Astrocyte (in vitro differentiated cells and primary cell): ENCODE results near the gene ZNF827. TPM values are rescaled to one million over a fixed set of nuclear protein-coding genes. Genes with fewer than 3 reads are reported as not detected.
A peak's percentile ranks its signal among the peaks of the same experiment; 100 is the strongest.

Source experiments
- DNase-seq: peaks from one replicate; pipeline ENCODE4 v3.0.0-alpha.2; 2010; ENCODE audit warnings: low read depth
- FAIRE-seq: peaks from 2 replicates; lab custom pipeline; 2011; peaks lifted over from hg19 to GRCh38; lab: Jason Lieb, UNC
- H2AFZ ChIP-seq: 2 replicates; pipeline ENCODE4 v1.6.0; 2012; ENCODE audit warnings: low read depth, low read length, inconsistent platforms
- H3K27ac ChIP-seq: 2 replicates; pipeline ENCODE4 v1.5.1; 2011; ENCODE audit warnings: low read depth, low read length, inconsistent platforms
- H3K27me3 ChIP-seq: 2 replicates; pipeline ENCODE4 v1.6.0; 2011; ENCODE audit warnings: low read length, inconsistent platforms; ENCODE audit not compliant: insufficient read depth
- H3K36me3 ChIP-seq: 2 replicates; pipeline ENCODE4 v1.5.1; 2011; ENCODE audit warnings: low read length, inconsistent platforms; ENCODE audit not compliant: insufficient read depth
- H3K4me1 ChIP-seq: 2 replicates; pipeline ENCODE4 v1.5.1; 2011; ENCODE audit warnings: low read length, inconsistent platforms; ENCODE audit not compliant: insufficient read depth
- H3K4me2 ChIP-seq: 2 replicates; pipeline ENCODE4 v1.6.0; 2012; ENCODE audit warnings: low read length, inconsistent platforms
- H3K4me3 ChIP-seq: 2 replicates; pipeline ENCODE4 v1.5.1; 2011; ENCODE audit warnings: low read depth, mild to moderate bottlenecking, low read length, inconsistent platforms; ENCODE audit not compliant: insufficient read depth
- H3K79me2 ChIP-seq: 2 replicates; pipeline ENCODE4 v1.6.0; 2012; ENCODE audit warnings: mild to moderate bottlenecking, low read length, inconsistent platforms; ENCODE audit not compliant: insufficient read depth
- H3K9ac ChIP-seq: 2 replicates; pipeline ENCODE4 v1.6.0; 2012; ENCODE audit warnings: mild to moderate bottlenecking, low read length, inconsistent platforms
- H3K9me3 ChIP-seq: 2 replicates; pipeline ENCODE4 v1.5.1; 2012; ENCODE audit warnings: low read depth, mild to moderate bottlenecking, low read length, inconsistent platforms; ENCODE audit not compliant: insufficient read depth
- H4K20me1 ChIP-seq: 2 replicates; pipeline ENCODE4 v1.6.0; 2012; ENCODE audit warnings: low read length, inconsistent platforms; ENCODE audit not compliant: insufficient read depth
- H3K27ac Mint-ChIP-seq: one replicate; pipeline ENCODE4 v1.8.0; 2021; ENCODE audit warnings: mild to moderate bottlenecking, mixed read lengths; ENCODE audit not compliant: unreplicated experiment
- H3K27me3 Mint-ChIP-seq: one replicate; pipeline ENCODE4 v1.8.0; 2021; ENCODE audit warnings: low read depth, mixed read lengths; ENCODE audit not compliant: unreplicated experiment
- H3K36me3 Mint-ChIP-seq: one replicate; pipeline ENCODE4 v1.8.0; 2021; ENCODE audit warnings: low read depth, mixed read lengths; ENCODE audit not compliant: unreplicated experiment
- H3K4me1 Mint-ChIP-seq: one replicate; pipeline ENCODE4 v1.8.0; 2021; ENCODE audit warnings: low read depth, mixed read lengths; ENCODE audit not compliant: unreplicated experiment
- H3K4me3 Mint-ChIP-seq: one replicate; pipeline ENCODE4 v1.8.0; 2021; ENCODE audit warnings: mild to moderate bottlenecking, moderate library complexity, mixed read lengths; ENCODE audit not compliant: unreplicated experiment
- H3K9me3 Mint-ChIP-seq: one replicate; pipeline ENCODE4 v1.8.0; 2021; ENCODE audit warnings: mild to moderate bottlenecking, mixed read lengths; ENCODE audit not compliant: unreplicated experiment
- EZH2 ChIP-seq: IDR thresholded peaks from 2 replicates; pipeline ENCODE4 v1.6.1; 2012; ENCODE audit warnings: mild to moderate bottlenecking, low read length, inconsistent platforms; ENCODE audit not compliant: insufficient read depth
- total RNA-seq: library from RNA; stranded (reverse); gene quantifications from 2 replicates; pipeline ENCODE4 v1.2.1, GENCODE V29; 2021
- TF ChIP-seq, protein P1 (sequence below): IDR thresholded peaks from 2 replicates; pipeline ENCODE4 v1.5.1; 2011; ENCODE audit warnings: low read depth, mild to moderate bottlenecking, inconsistent platforms, low read length, moderate library complexity; ENCODE audit not compliant: insufficient read depth

ZNF827 gene
- total RNA-seq, 1 donor from 2014 or later, result 39.7 TPM

DNA sequence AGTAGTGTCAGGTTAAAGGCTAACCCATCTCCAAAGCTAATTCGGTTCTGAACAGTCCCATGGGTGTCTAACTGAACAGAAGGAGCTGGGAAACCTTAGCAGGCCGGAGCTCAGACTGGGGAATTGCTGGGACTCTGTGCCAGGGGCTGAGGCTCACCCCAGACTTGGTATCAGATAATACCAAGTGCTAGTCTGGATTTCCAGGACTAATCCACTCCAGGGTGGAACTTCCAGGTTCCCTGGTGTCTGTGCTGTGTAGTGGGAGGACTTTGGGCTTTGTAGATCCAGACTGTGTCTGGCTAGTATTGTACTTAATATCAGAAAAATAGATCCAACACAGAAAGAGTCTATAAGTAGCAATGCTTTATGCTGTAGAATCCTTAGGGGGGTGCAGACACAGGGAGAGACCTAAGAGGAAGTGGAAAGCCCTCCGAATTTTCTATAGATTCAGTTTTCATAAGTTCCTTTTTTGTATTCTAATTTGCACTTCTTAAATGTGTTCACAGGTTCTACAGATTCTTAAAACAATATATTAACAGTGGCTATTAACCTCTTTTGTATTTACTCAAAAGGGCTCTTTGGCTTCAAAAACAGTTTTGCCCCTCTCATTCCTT is 4.1 kb downstream of the ZNF827 start:
- Histone ChIP-seq H2AFZ (no peak overlapping the region), H3K4me2 (peak overlapping the region; percentile 86), H3K36me3 (no peaks in the 10 kb centered on the region), H3K27me3 (no peaks in the 10 kb centered on the region), H3K9me3 (no peaks in the 10 kb centered on the region), H3K27ac (peak overlapping the region; percentile 5), H3K4me1 (peaks cover 17% of the 10 kb centered on the region), H3K79me2 (peaks cover 75% of the 10 kb centered on the region), H3K4me3 (peak overlapping the region; percentile 79), H3K9ac (peak overlapping the region; percentile 99), H4K20me1 (peaks cover 38% of the 10 kb centered on the region)
- Mint-ChIP-seq H3K4me3 (peak overlapping the region; percentile 95), H3K9me3 (no peaks in the 10 kb centered on the region), H3K27ac (peak overlapping the region; percentile 95), H3K4me1 (peaks cover 44% of the 10 kb centered on the region), H3K36me3 (no peaks in the 10 kb centered on the region), H3K27me3 (no peaks in the 10 kb centered on the region)
- no peak for DNase-seq
- no peak for FAIRE-seq
- no peak for TF ChIP-seq EZH2
- TF ChIP-seq, protein P1, sequence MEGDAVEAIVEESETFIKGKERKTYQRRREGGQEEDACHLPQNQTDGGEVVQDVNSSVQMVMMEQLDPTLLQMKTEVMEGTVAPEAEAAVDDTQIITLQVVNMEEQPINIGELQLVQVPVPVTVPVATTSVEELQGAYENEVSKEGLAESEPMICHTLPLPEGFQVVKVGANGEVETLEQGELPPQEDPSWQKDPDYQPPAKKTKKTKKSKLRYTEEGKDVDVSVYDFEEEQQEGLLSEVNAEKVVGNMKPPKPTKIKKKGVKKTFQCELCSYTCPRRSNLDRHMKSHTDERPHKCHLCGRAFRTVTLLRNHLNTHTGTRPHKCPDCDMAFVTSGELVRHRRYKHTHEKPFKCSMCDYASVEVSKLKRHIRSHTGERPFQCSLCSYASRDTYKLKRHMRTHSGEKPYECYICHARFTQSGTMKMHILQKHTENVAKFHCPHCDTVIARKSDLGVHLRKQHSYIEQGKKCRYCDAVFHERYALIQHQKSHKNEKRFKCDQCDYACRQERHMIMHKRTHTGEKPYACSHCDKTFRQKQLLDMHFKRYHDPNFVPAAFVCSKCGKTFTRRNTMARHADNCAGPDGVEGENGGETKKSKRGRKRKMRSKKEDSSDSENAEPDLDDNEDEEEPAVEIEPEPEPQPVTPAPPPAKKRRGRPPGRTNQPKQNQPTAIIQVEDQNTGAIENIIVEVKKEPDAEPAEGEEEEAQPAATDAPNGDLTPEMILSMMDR, result no peak

DNA sequence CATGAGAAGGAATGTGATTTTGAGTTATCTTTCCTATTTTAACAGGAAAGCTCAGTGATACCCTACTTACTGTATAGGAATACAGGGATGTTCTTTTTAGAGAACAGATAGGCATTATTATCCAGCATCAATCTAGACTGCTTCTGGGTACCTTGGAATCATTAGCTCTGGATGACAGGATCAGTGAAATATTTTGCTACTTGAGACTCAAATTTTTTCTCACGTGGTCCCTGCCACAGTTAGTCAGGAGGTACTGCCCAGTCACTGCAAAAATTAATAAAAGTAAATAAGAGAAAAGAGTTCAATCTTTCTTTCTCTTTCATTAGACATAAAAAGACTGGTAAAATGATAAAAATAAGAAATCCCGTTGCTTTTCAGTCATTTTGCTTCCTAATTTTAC is 5.5 kb downstream of the ZNF827 start:
- no peak overlapping the region for H3K4me2 ChIP-seq
- no peak overlapping the region for H2AFZ ChIP-seq
- no peak overlapping the region for H3K9ac ChIP-seq
- H3K36me3 Mint-ChIP-seq, result no peaks in the 10 kb centered on the region
- H3K27me3 Mint-ChIP-seq, result no peaks in the 10 kb centered on the region
- no peaks in the 10 kb centered on the region for H3K27me3 ChIP-seq
- no peak overlapping the region for H3K4me3 ChIP-seq
- no peaks in the 10 kb centered on the region for H3K9me3 ChIP-seq
- peak overlapping the region; percentile 53 for H3K27ac Mint-ChIP-seq
- peaks cover 8% of the 10 kb centered on the region for H3K4me1 ChIP-seq
- H3K27ac ChIP-seq, result no peak overlapping the region
- H4K20me1 ChIP-seq, result peaks cover 48% of the 10 kb centered on the region
- TF ChIP-seq EZH2, result no peak
- TF ChIP-seq, protein P1, result no peak
- peaks cover 88% of the 10 kb centered on the region for H3K79me2 ChIP-seq
- peaks cover 39% of the 10 kb centered on the region for H3K4me1 Mint-ChIP-seq
- DNase-seq (peak; percentile 51), FAIRE-seq (peak; percentile 9)
- no peak overlapping the region for H3K4me3 Mint-ChIP-seq
- H3K9me3 Mint-ChIP-seq, result no peaks in the 10 kb centered on the region
- no peaks in the 10 kb centered on the region for H3K36me3 ChIP-seq

- H2AFZ ChIP-seq, result no peak overlapping the region
- no peak for TF ChIP-seq EZH2
- TF ChIP-seq, protein P1, result no peak
- DNase-seq (no peak), FAIRE-seq (no peak)
- Mint-ChIP-seq H3K4me3 (no peak overlapping the region), H3K36me3 (no peaks in the 10 kb centered on the region), H3K4me1 (peaks cover 39% of the 10 kb centered on the region), H3K27ac (no peak overlapping the region), H3K27me3 (no peaks in the 10 kb centered on the region), H3K9me3 (no peaks in the 10 kb centered on the region)
- peaks cover 64% of the 10 kb centered on the region for H4K20me1 ChIP-seq
- no peaks in the 10 kb centered on the region for H3K9me3 ChIP-seq
- no peak overlapping the region for H3K9ac ChIP-seq
- no peaks in the 10 kb centered on the region for H3K27me3 ChIP-seq
- no peak overlapping the region for H3K27ac ChIP-seq
- H3K36me3 ChIP-seq, result no peaks in the 10 kb centered on the region
- peaks cover 8% of the 10 kb centered on the region for H3K4me1 ChIP-seq
- H3K4me2 ChIP-seq, result no peak overlapping the region
- peaks cover 100% of the 10 kb centered on the region for H3K79me2 ChIP-seq
- H3K4me3 ChIP-seq, result no peak overlapping the region
These were observed 7.2 kb downstream of the ZNF827 start for GRCh38 chr4:145931403-145931802.
